Activated naive CD4-positive, alpha-beta T cell treated with anti-CD3 and anti-CD28 coated beads, Interleukin-2, amount 10 ng/mL, durations not matched to agents 7 days and 5 days (primary cell): ENCODE measurements around the gene ITPRID1.

Source experiments
- CTCF ChIA-PET: fragments of 350-600 bp; sonication (Branson Sonifier 250); formaldehyde crosslinking; loops from one replicate; lab custom pipeline; 2021; ENCODE audit warnings: antibody characterized with exemption; lab: Charles Lee
- DNase-seq: peaks from one replicate; pipeline ENCODE4 v3.0.0-alpha.2; 2020
- H3K27ac Mint-ChIP-seq: one replicate; pipeline ENCODE4 v1.8.0; 2021; ENCODE audit warnings: mild to moderate bottlenecking, moderate library complexity, mixed read lengths
- H3K27me3 Mint-ChIP-seq: one replicate; pipeline ENCODE4 v1.8.0; 2021; ENCODE audit warnings: mild to moderate bottlenecking, mixed read lengths
- H3K36me3 Mint-ChIP-seq: one replicate; pipeline ENCODE4 v1.8.0; 2021; ENCODE audit warnings: mixed read lengths
- H3K4me1 Mint-ChIP-seq: one replicate; pipeline ENCODE4 v1.8.0; 2021; ENCODE audit warnings: mixed read lengths
- H3K4me3 Mint-ChIP-seq: one replicate; pipeline ENCODE4 v1.8.0; 2021; ENCODE audit warnings: mild to moderate bottlenecking, moderate library complexity, mixed read lengths
- H3K9me3 Mint-ChIP-seq: one replicate; pipeline ENCODE4 v1.8.0; 2021; ENCODE audit warnings: mixed read lengths

Gene ITPRID1

DNA sequence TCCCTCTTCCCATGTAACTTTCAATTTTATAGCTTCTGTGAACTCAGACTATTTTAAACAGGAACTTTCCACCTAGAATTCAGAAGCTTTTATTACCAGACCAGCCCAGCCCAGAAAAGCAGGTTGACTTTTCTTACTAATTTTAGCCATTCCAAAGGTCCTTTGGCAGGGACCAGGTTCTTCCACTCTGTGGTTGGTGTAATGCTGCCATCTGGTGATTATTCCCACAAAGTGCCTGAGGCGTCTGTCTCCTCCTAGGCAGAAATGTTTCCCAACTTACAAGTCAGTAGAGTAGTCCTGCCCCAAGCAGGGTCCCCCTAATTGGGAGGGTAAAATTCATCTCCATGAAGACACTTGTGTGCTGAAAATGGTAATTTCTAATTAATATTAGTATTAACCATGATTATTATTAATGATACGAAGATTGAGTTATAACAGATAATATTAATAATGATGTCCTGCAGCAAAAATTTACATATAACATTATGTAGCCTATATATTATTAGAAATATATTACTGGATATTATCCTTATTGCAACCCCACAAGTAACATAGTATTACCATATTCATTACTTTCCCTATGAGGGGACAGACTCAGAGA, 120.1 kb downstream of the ITPRID1 start:
- CTCF ChIA-PET: interaction anchor here (2.2 kb wide), 1 partner anchor 500 kb away, joined by 5 read pairs; no protein-coding TSS in a partner anchor
- no peaks in the 10 kb centered on the region for H3K4me1 Mint-ChIP-seq
- no peak overlapping the region for H3K27ac Mint-ChIP-seq
- no peak overlapping the region for H3K4me3 Mint-ChIP-seq
- H3K9me3 Mint-ChIP-seq: no peaks in the 10 kb centered on the region
- no peak for DNase-seq
- H3K36me3 Mint-ChIP-seq: no peaks in the 10 kb centered on the region
- no peaks in the 10 kb centered on the region for H3K27me3 Mint-ChIP-seq

DNA sequence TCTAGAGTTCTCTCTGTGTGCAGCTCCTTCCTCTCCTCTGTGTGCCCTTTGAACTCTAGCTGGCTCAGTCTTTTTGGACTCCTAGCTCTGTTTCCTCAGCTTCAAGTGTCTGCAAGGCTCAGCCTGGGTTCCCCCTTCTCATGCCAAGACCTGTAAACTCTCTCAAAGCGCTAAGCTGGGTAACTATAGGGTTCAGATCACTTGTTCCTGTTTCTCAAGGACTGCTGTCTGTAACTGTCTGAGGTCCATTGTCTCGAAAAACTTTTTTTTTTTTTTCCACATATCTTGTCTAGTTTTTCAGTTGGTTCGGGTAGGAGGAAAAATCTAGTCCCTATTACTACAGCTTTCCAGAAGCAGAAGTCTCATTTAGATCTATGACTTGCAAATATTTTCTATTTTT, 126.5 kb downstream of the ITPRID1 start:
- no peaks in the 10 kb centered on the region for H3K36me3 Mint-ChIP-seq
- CTCF ChIA-PET: interaction anchor here (1.1 kb wide), 1 partner anchor 702 kb away, joined by 3 read pairs; no protein-coding TSS in a partner anchor
- H3K27me3 Mint-ChIP-seq: no peaks in the 10 kb centered on the region

DNA sequence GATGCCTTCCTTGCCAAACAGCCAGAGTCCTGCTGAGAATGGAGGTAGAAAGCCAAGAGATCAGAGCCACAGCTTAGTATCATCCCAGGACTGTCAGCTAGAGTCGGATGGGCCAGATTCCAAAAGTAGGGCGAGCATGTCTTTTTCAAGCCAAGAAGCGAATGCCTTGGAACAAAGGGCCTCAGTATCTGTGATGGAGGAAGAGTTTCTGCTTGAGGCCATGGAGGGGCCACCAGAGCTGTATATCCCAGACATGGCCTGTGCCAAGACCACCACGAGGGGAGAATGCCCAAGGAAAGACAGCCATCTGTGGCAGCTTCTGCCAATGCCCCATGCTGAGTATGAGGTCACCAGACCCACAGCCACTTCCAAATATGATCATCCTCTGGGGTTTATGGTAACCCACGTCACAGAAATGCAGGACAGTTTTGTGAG, 128.8 kb downstream of the ITPRID1 start:
- no peak for DNase-seq
- H3K9me3 Mint-ChIP-seq: no peaks in the 10 kb centered on the region
- CTCF ChIA-PET: no interaction called here
- H3K36me3 Mint-ChIP-seq: no peaks in the 10 kb centered on the region
- H3K27ac Mint-ChIP-seq: no peak overlapping the region
- no peak overlapping the region for H3K4me3 Mint-ChIP-seq
- H3K27me3 Mint-ChIP-seq: no peaks in the 10 kb centered on the region
- no peaks in the 10 kb centered on the region for H3K4me1 Mint-ChIP-seq

More for the DNA sequence above, 126.5 kb downstream of the ITPRID1 start:
- DNase-seq: no peak
- H3K9me3 Mint-ChIP-seq: no peaks in the 10 kb centered on the region
- no peaks in the 10 kb centered on the region for H3K4me1 Mint-ChIP-seq
- H3K27ac Mint-ChIP-seq: no peak overlapping the region
- H3K4me3 Mint-ChIP-seq: no peak overlapping the region

DNA sequence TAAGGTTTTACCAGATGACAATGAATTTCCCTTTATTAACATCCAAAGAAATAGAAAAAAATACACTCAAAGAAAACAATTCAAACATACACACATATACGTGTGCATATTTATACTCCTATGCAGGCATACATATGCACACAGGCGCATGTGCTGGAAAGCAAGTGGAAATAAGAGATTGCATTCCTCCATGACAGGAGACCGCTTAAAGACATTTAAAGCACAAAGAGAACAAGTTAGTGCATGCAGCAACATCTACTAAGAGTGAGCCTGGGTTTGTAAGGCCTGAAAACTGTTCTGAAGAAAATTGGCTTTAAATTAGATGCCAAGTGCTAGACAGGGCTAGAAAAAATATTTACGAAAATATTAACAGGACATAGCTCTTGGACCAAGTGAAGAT, 133.1 kb downstream of the ITPRID1 start:
- Mint-ChIP-seq H3K27me3 (no peaks in the 10 kb centered on the region), H3K9me3 (no peaks in the 10 kb centered on the region), H3K4me3 (no peak overlapping the region), H3K4me1 (no peaks in the 10 kb centered on the region), H3K36me3 (no peaks in the 10 kb centered on the region), H3K27ac (no peak overlapping the region)
- DNase-seq: no peak
- CTCF ChIA-PET: no interaction called here

DNA sequence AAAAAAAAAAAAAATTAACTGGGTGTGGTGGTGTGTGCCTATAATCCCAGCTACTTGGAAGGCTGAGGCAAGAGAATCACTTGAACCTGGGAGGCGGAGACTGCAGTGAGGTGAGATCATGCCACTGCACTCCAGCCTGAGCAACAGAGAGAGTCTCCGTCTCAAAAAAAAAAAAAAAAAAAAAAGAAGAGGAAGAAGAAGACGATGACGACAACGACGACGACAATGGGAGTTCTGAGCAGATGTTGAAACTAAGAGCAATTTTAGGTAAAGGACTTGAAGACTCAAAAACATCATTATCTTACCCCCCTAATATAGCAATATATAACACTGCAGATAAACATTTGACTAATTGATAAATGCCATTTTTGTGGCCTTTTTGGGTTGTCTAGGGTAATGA, 133.6 kb downstream of the ITPRID1 start:
- H3K27ac Mint-ChIP-seq: no peak overlapping the region
- CTCF ChIA-PET: no interaction called here
- DNase-seq: no peak
- no peak overlapping the region for H3K4me3 Mint-ChIP-seq
- H3K9me3 Mint-ChIP-seq: no peaks in the 10 kb centered on the region
- H3K4me1 Mint-ChIP-seq: no peaks in the 10 kb centered on the region
- H3K36me3 Mint-ChIP-seq: no peaks in the 10 kb centered on the region
- H3K27me3 Mint-ChIP-seq: no peaks in the 10 kb centered on the region

DNA sequence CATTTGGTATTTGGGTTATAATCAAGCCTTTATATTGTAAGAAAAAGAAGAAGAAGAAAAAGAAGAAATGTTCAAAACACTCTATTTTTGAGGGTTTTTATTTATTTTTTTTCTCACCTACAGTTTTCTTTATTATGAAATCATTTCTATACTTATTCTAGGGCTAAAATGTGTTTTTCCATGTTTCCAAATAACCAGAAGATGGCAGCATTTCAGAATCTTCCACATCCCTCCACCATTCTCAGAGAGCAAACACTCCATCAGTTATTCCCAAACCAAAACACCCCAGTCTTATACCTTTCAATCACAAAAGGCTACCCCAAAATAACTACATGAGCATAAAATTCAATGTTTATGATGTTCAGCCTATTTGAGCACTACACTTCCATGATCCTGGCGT, 134.4 kb downstream of the ITPRID1 start:
- Mint-ChIP-seq H3K9me3 (no peaks in the 10 kb centered on the region), H3K27me3 (no peaks in the 10 kb centered on the region), H3K27ac (no peak overlapping the region), H3K36me3 (no peaks in the 10 kb centered on the region), H3K4me1 (no peaks in the 10 kb centered on the region), H3K4me3 (no peak overlapping the region)
- no peak for DNase-seq
- CTCF ChIA-PET: no interaction called here

DNA sequence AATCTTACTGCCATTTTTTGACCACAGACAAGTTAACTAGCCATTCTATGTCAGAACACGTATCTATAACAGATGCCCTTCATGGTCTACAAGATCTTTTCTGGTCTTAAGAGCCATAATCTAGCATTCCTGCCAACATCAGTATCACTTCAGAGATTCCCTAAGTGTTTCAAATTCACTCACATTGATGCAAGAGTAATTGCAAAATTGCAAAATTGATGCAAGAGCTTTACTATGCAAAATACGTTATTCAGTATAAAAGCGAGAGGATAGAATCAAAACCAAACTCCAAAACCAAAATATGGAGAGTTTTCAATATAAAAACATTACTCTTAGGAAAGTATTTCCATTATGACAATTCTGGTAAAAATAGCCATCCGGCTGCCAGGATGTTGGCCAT, 135.0 kb downstream of the ITPRID1 start:
- H3K4me3 Mint-ChIP-seq: no peak overlapping the region
- H3K4me1 Mint-ChIP-seq: no peaks in the 10 kb centered on the region
- no peak for DNase-seq
- no peaks in the 10 kb centered on the region for H3K36me3 Mint-ChIP-seq
- H3K27me3 Mint-ChIP-seq: no peaks in the 10 kb centered on the region
- H3K9me3 Mint-ChIP-seq: no peaks in the 10 kb centered on the region
- CTCF ChIA-PET: no interaction called here
- no peak overlapping the region for H3K27ac Mint-ChIP-seq

DNA sequence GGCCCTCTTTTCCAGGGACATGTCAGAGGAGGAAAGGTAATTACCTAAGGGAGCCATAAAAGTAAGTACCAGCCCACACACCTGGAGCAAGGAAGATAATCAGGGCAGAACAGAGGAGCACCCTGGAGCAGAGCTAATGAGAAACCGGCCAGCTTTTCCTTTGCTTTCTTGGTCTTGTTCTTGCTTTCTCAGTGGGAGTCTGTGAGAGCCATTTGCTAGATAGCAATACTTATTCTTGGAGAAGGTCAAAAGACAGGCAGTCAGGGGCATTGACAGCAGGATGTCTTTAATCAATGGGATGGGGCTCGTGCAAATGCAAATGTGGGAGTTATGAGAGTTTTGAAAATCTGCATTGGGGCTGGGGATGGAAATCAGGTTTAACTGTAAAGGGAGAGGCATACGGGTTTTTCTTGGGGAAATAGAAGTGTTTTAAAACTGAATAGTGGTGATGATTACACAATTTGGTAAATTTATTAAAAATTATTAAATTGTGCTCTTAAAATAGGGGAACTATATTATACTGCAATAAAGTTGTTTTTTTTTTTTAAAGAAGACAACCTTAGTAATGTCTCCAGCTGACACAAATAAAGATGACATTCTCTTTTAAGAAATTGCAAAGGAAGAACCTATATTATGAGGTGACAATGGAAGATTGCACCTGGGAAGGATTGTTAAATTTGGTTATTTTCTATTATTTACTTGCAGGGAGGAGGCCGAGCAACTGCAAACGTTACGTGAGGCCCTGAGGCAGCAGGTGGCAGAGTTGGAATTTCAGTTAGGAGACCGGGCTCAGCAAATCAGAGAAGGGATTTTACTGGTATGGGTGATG, 137.6 kb downstream of the ITPRID1 start:
- Mint-ChIP-seq H3K27me3 (no peaks in the 10 kb centered on the region), H3K27ac (no peak overlapping the region), H3K36me3 (no peaks in the 10 kb centered on the region), H3K4me3 (no peak overlapping the region), H3K4me1 (no peaks in the 10 kb centered on the region), H3K9me3 (no peaks in the 10 kb centered on the region)
- no peak for DNase-seq
- CTCF ChIA-PET: no interaction called here

DNA sequence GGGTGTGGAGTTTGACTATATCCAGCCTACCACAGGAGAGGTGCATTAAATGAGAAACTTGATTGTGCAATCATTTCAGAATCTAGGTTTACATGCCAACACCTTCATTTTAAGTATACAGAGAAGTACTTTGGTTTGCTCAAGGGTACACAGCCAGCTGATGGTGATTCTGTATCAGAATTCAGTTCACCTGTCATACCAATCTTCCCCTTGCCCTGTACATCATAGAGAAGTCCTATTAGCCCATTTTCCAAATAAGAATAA, 138.1 kb downstream of the ITPRID1 start:
- no peaks in the 10 kb centered on the region for H3K9me3 Mint-ChIP-seq
- no peak for DNase-seq
- no peak overlapping the region for H3K27ac Mint-ChIP-seq
- no peaks in the 10 kb centered on the region for H3K36me3 Mint-ChIP-seq
- no peaks in the 10 kb centered on the region for H3K27me3 Mint-ChIP-seq
- H3K4me1 Mint-ChIP-seq: no peaks in the 10 kb centered on the region
- no peak overlapping the region for H3K4me3 Mint-ChIP-seq
- CTCF ChIA-PET: no interaction called here

DNA sequence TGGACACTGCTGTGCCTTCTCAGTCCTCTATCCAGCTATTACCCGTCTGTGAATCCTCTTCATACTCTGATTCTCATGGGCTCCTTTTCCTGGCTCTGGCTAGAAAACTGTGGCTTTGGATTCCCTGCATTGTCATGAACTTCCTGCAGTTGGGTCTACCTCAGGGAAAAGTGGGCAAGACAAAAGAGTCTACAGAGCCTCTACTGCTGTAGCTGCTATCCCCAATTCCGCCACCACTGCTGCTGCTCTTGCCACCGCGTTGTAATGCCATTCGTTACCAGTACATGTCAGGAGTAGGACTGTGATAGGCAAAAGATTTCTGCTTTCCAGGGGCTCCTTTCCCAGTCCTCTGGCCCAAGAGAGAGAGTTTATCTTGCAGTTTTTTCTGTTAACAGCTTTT, 149.2 kb downstream of the ITPRID1 start:
- Mint-ChIP-seq H3K36me3 (no peaks in the 10 kb centered on the region), H3K27me3 (no peaks in the 10 kb centered on the region), H3K4me1 (no peaks in the 10 kb centered on the region), H3K27ac (no peak overlapping the region), H3K9me3 (peaks cover 3% of the 10 kb centered on the region), H3K4me3 (no peak overlapping the region)
- DNase-seq: no peak
- CTCF ChIA-PET: no interaction called here

DNA sequence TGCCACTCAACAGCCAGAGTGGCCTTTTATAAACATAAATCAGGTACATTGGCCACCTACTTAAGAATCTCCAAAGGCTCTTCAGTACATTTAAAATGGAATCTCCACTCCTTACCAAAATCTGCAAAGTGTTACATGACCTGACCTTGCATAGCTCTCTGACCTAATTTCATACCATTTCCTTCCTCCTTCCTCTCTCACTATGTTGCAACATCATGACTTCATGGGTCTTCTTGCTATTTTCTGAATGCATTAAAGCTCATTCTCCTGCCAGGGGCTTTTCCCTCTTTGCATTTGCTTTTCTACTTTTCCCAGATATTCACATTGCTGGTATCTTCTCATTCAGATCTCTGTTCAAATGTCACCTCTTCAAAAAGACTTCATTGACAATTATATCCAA, 151.0 kb downstream of the ITPRID1 start:
- DNase-seq: no peak
- CTCF ChIA-PET: no interaction called here
- no peak overlapping the region for H3K27ac Mint-ChIP-seq
- no peaks in the 10 kb centered on the region for H3K27me3 Mint-ChIP-seq
- no peak overlapping the region for H3K4me3 Mint-ChIP-seq
- no peaks in the 10 kb centered on the region for H3K4me1 Mint-ChIP-seq
- peaks cover 3% of the 10 kb centered on the region for H3K9me3 Mint-ChIP-seq
- no peaks in the 10 kb centered on the region for H3K36me3 Mint-ChIP-seq

DNA sequence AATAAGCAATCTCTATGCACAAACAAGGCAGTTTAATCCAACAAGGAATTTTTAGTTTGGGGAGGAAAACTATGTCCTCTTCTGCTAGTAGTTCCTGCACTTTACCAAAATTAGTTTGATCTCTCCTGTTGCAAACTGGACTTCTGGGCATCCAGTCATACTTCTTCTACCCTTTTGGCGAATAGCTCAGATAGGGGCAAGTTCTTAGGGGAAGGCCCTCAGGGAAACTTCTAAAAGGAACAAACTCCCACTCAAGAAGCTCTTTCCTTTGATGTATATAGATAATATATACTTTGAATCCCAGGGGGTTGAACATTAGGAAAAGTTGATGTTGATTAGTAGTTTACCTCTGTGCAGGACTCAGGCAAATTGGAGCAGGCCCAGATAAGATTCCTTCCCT, 151.7 kb downstream of the ITPRID1 start:
- Mint-ChIP-seq H3K27me3 (no peaks in the 10 kb centered on the region), H3K4me3 (no peak overlapping the region), H3K27ac (no peak overlapping the region), H3K36me3 (no peaks in the 10 kb centered on the region), H3K9me3 (peaks cover 3% of the 10 kb centered on the region), H3K4me1 (no peaks in the 10 kb centered on the region)
- no peak for DNase-seq
- CTCF ChIA-PET: no interaction called here

DNA sequence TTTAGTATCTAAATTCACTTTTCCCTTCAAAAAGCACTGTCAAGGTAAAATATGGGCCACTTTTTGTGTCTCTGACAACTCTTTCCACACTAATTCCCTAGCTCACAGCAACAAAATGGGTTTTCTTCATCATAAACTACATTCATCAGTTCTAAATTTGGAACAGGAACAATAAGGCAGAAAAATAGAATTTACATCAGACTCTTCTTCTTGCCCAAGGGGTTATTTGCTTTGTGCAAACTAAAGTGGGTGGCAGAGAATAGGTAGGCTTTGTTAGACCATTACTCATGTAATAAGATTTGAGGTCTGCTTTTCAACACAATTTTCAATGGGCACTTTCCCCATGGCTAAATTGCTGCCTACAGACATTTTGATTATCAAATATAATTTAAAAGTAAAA, 155.6 kb downstream of the ITPRID1 start:
- H3K4me3 Mint-ChIP-seq: no peak overlapping the region
- H3K27ac Mint-ChIP-seq: no peak overlapping the region
- no peaks in the 10 kb centered on the region for H3K36me3 Mint-ChIP-seq
- no peaks in the 10 kb centered on the region for H3K27me3 Mint-ChIP-seq
- CTCF ChIA-PET: no interaction called here
- DNase-seq: no peak
- no peaks in the 10 kb centered on the region for H3K4me1 Mint-ChIP-seq
- no peaks in the 10 kb centered on the region for H3K9me3 Mint-ChIP-seq

DNA sequence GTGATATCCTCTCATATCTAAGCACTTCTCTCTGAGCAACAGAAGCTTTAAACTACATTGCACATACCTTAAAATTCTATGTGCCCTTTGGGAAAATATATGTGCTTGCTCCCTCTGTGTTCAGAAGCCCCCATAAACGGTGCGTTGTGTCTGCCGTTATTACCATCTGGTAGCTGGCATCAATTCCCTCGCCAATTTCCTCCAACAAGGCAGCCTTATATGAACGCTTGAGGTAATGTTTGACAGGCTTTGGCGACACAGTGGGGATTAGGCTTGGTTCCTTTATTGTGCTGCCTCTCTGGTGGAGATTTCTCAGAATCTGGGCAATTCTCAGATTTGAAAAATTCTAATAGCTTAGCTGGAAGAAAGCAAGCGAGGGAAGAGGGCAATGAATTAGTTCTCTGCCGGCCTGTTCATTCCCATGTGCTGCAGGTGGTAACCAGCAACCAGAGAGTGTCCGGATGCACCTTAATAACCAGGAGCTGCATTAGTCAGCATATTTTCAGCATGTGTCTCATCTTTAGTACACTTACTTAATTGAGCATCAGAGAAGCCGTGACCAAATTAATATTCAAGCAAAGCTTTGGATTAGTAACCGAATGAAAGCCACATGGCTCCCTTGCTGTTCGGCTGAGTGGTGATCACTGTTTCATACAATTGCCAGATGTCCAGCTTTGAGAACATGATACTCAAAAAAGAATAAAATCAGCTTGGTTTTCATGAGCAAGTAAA, 165.8 kb downstream of the ITPRID1 start:
- no peak overlapping the region for H3K4me3 Mint-ChIP-seq
- no peaks in the 10 kb centered on the region for H3K27me3 Mint-ChIP-seq
- no peak overlapping the region for H3K27ac Mint-ChIP-seq
- CTCF ChIA-PET: no interaction called here
- no peaks in the 10 kb centered on the region for H3K9me3 Mint-ChIP-seq
- H3K4me1 Mint-ChIP-seq: no peaks in the 10 kb centered on the region
- H3K36me3 Mint-ChIP-seq: no peaks in the 10 kb centered on the region
- no peak for DNase-seq
